Stimulated activated CD4-positive, alpha-beta T cell treated with anti-CD3 and anti-CD28 coated beads, Interleukin-12 subunit alpha, Interleukin-12 subunit beta, amount 100 ng/mL, for 24 hours (primary cell): ENCODE measurements around the gene PDE11A.
A peak's percentile ranks its signal among the peaks of the same experiment; 100 is the strongest.
"Not testable (repeated sequence)": the region's sequence is repeated elsewhere in the genome, so short reads cannot be mapped to it uniquely, and the experiment has no call there.

ENCODE experiments used
- DNase-seq, 2 experiments: peaks; one replicate each; pipeline ENCODE4 v3.0.0-alpha.2; 2020; ENCODE audit warnings: low read depth in 2 of 2

The PDE11A gene

DNA sequence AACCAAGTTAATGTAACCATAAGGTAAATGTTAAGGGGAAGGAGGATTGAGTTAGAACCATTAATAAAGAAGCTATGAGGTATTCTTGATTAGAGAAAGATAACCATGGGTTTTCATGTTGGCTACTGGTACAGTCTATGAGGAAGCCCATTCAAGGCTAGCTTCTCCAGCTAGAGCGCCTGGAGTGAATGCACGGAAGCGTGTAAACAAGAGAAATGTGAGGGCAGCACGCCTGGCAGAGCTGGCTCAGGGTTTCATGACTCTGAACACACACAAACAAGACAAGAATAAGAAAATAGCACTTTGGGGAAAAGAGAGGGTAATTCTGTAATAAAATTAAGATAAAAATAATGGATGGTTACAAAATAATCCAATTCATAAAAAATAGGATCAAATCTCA, 255.3 kb downstream of the PDE11A start:
- DNase-seq: no peak

DNA sequence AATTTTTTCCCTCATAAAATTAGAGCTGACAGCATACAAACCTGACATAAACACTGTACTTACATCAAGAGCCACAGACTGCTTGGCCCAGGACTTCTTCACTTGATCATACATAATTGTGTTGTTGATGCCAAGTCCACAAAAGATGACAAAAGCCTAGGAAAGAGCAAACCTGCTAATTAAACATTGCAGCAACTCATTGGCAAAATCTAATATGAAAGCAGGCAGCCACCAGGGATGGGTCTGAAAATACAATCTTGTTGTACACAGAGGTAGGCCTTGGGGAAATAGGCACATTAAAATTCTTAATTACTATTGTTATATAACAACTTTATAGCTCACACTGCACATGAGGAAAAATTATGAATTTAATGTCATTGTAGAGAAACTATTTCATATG, 255.8 kb downstream of the PDE11A start:
- DNase-seq: no peak

DNA sequence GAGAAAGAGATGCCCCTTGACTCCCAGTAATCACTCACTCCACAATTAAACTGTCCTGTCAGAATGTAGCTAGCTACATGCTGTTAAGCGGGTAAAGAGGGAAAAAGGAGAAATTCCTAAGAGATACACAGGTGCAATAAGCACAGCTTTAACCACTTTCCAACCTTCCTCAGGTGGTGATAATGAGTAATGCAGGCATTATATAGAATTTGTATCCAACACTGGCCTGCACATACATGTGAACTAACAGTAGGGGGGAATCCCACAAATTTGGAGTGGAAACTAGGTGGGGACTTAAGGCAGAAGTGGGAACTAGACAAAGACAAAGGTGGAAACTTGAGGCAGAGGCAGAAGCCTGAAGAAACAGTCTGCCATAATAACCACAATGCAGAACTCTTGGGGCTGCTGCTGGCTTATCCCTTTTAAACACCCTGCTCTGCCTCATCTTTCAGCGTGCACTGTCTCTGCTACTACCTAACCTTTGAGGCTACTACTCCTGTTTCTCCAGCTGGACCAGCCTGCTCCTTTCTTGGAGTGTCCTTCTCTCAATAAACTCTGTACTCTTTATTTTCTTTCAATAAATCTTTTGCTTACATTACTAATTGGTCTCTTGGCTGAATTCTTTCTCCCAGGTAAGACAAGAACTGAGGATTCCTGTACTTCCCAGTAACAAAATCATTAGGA, 259.7 kb downstream of the PDE11A start:
- no peak for DNase-seq

DNA sequence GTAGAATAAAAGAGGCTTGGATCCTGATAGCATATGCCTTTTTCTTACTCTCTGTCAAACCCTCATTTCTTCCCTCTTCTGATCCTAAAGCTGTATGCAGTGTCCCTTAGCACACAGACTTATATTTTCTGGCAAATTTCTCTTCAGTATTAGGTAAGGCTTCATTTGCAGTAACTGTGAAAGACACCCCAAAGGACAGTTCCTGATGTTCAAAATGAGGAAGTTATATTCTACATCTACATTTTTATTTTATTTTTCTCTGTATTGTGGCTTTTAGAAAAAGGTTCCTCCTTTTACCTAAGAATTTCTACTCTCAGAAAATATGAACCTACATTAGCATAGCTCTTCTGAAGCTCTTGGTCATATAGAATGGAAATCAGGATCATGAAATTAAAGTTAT, 261.7 kb downstream of the PDE11A start:
- DNase-seq: no peak

DNA sequence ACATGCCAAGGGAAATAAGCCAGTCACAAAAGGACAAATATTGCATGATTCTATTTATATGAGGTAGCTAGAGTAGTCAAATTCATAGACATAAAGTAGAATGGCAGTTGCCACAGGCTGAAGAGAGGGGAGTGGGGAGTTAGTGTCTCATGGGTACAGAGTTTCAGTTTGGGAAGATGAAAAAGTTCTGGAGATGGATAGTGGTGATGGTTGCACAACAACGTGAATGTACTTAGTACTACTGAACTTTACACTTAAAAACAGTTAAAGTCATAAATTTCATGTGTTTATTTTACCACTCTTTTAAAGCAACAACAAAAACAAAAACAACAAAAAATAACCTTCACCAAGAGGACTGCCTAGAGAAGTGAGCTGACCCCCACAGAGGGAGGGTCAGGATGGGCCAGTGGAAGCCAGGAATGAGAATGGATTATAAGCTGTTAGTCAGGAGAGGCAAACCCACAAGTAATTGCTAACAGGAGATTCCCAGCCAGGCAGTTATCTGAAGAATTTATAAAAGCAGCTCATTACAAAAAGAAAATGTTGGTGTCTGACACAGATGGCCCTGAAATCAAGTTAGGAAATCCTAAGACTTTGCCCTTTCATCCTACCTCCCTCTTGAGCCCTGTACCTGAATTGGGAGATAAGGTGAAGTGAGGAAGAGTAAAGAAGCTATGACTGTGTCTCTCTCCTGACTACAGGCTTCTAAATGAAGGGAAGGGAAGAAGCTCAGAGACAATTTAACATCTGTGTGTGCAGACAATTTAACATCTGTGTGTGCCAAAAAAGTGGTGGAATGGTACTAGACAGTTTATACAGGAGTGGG, 263.4 kb downstream of the PDE11A start:
- DNase-seq: no peak

DNA sequence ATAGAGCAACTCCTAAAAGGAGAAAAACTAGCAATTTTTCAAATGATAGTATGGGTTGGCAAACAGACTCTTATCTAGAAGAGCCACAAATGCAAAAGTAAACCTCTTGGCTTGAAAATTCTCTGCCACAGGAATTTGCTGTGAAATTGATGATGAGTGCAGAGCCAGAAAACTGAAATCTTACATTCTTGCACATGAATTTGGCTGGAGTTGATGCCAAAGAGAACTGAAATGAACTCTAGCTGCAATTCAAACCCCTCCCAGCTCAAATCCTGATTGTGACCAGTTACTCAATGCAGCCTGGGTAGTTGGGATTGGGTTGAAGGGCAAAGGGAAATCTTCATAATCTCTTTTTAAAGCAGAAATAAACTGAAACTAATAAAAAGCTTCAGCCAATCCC, 266.6 kb downstream of the PDE11A start:
- DNase-seq: no peak

DNA sequence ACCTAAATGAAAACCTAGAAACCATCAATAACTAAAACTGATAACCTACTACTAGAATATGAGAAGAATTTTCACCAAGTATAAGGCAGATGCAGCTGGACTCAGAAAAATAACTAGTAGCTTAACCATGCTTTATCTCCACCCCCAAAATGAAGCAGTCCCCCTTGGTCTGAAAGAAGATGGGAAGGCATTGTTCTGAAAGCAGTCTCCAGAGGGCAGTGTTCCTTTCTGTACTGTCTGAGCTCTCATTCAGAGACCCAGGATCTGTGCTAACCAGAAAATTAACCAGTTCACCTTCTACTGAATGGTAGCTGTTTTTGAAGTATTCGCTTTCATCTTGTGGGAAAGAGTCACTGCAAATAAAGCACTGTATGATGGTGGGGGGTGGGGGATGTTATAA, 273.0 kb downstream of the PDE11A start:
- DNase-seq: no peak

DNA sequence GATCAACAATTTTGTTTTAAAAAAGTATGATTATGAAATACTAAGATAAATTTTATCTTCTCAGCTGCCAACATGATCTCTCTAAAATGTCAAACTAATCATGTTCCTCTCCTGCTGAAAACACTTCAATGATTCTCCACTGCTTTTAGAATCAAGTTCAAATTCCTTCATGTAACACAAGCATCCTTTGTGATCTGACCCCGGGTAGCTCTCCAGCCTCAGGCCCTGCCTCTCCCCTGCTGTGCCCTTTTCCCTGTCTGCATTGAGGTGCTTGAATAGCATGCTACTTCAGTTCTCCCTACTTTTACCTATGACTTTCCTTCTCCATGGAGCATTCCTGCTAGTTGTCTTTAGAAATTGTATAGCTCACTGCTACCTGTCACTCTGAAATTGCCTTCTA, 274.8 kb downstream of the PDE11A start:
- DNase-seq: no peak

DNA sequence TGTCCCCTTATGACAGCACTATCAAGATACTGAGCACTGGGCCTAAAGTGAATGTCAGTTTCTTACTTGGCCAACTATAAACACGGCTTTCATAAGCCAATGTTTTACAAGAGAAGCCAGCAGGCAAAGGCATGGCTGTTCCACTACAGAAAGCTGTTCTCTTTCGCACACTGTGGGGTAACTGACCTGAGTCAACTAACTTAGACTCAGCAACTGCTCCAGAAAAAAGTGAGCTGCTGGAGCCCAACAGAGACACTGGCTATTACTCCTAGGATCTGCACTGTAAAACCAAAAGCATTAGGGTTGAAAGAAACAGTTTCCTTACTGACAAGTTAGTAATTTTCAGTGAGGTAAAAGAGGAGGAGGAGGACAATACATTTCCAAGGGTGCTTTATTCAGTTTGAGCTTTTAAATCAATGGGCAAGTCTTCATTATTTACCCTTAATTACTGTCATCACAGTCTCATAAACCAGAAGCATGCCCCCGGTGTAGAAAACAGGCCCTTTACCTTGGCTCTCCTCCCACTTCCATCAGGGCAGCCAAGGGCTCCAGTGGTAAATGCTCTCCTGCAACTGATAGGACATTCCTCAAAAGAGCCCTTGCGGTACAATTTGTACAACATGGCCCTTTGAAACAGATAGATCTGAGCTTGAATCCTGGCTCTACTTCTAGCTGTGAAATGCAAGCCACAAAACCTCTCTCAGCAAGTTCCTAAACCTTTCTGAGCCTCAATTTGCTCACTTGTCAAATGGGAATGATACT, 275.7 kb downstream of the PDE11A start:
- no peak for DNase-seq

DNA sequence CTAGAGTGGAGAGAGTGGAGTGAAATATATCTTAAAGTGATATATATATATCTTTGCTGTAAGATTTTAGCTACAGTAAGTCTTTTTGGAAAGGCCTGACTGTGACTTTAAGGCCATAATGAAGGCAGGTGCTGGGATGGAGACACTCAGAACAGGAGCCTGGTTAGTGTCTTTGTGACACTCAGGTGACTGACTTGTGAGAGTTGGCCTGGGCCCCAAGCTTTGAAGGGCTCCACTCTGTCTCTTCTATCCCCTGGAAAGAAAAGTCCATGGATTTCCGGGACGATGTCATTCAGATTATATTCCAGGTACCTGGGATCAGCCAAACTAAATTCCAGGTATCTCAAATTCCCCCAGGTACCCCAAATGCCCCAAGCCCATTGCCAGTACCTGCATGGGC, 276.6 kb downstream of the PDE11A start:
- DNase-seq: no peak

DNA sequence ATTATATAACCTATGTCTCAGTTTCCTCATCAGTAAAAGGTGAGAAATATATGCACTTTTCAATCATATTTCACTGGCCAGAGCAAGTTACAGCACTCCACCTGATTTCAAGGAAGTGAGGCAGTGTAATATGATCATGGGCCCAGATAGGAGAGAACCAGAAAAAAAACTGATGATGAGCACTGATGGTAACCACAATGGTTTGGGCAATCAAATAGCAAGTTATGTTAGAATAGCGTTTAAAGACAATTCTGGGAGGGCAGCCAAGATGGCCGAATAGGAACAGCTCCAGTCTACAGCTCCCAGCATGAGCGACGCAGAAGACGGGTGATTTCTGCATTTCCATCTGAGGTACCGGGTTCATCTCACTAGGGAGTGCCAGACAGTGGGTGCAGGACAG, 287.4 kb downstream of the PDE11A start:
- not testable (repeated sequence) for DNase-seq

DNA sequence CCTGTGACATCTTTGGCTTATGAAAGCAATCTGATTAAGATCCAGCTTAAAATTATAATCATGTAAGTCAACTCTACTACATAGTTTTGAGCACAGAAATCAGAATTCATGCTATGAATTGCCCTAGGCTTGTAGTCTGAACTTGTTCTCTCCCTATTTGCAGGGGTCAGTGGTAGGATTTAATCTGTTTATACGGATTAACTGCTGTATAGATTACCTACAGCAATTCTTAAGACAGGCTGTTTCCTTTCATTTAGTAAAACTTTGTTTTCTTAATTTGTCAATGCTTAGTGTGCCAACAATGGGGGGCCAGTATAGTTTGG, 287.9 kb downstream of the PDE11A start:
- DNase-seq: no peak

DNA sequence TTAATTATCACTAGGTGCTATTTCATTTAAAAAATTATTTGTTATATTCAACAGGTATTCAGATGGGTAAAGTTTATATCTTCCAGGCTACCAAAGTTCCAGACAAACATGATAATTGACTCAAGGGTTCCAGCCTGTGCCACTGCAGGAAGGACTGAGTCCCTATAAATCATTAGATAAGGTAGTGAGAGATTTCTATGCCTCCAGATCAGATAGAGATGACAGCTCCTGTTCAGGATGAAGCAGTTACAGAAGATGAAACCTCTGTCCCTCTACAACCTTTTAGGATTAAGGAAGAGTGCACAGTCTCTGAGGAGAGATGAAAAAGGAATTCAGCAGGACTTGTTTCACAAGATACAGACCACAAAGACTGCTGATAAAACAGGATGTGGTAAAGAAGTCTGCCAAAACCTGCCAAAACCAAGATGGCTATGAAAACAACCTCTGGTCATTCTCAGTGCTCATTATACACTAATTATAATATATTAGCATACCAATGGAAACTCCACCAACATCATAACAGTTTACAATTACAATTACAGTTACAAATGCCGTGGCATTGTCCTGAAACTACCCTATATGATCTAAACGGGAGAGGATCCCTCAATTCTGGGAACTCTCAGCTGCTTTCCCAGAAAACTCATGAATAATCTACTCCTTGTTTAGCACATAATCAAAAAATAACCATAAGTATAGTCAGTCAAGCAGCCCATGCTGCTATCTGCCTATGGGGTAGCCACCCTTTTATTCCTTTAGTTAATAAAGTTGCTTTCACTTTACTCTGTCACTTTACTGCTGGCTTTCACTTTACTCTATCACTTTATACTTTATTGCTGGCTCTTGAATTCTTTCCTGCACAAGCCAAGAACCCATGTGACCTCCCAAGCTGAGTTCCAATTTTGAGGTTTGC, 288.5 kb downstream of the PDE11A start:
- no peak for DNase-seq

DNA sequence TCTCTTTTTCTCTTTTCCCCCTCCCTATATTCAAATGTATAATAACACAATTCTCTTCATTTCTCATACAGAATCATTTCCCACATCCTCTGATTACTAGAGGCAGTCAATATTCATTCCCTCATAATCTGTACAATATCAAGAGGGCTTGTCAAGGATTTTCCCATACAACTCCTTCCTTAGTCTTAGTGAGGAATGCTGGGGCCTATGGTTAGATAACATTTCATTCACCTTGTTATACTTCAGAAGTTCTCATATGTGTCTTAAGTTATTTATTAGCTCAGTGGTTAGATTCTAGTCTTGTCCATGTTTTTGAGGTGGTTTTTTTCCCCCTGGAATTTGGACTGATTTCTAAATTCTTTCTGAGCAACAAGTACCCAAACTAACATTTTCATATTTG, 289.5 kb downstream of the PDE11A start:
- no peak for DNase-seq

DNA sequence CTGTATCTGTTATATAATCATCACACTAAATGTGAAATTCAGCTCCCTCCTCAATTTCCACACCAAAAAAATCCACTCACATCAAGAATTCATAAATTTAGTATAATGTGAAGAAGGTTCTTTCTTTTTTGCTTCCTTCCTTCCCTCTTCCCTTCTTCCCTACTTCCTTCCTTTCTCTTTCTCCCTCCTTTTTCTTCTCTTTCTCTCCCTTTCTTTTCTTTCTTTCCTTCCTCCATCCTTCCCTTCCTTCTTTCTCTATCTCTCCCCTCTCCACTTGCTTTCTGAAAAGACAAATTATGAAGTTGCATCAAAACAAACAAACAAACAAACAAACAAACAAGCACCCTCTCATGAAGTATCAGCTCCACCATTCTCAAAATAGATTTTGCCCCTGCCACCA, 290.0 kb downstream of the PDE11A start:
- no peak for DNase-seq

DNA sequence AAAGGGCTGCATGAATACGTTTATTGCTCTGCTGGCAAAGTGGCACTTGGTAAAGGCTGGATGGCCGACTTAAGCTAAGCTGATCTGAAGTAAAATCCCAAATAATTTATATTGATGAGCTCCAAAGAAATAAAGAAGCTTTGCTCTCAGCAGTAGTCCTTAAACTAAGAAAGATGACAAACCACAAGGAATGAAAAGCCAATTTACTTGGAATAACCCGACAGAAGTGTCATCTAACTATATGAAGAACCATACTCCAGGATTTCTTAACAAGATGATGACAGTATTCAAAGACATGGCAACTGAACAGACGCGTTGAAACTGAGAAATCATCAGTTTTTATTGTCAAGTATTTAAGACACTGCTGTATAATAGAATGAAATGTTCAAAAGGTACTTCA, 294.1 kb downstream of the PDE11A start:
- DNase-seq: no peak

DNA sequence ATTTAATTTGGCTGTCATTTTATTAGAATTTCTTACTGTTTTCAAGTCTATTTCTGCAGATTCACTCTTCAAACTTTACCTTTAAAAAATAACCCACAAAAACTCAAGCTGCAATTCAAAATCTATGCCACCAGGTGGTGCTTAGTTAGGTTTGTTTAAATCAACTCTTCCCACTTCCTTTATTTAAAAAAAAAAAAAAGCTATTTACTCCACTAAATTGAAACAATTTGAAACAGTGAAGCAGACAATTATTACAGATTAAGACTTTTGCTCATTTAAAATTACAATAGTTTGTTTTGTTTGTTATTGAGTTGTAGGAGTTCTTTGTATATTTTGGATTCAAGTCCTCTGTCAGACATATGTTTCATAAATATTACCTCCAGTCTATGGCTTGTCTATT, 300.0 kb downstream of the PDE11A start:
- DNase-seq: no peak

DNA sequence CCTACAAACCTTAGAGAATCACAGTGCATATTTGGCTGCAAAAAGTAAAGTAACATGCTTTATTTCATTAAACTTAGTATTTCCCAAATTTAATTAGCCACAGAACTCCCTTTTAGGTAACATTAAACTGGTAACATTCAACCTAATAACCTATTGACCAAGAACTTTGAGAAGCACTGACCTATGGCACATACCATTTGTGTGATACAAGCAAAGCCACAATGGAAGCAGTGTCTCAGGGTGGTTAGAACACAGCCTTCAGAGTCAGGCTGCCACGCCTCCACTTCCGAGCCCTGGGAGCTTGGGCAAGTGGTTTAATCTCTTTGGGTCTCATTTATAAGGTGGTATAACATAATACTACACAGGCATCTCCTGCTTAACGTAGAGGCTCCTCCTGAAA, 301.4 kb downstream of the PDE11A start:
- DNase-seq: no peak

DNA sequence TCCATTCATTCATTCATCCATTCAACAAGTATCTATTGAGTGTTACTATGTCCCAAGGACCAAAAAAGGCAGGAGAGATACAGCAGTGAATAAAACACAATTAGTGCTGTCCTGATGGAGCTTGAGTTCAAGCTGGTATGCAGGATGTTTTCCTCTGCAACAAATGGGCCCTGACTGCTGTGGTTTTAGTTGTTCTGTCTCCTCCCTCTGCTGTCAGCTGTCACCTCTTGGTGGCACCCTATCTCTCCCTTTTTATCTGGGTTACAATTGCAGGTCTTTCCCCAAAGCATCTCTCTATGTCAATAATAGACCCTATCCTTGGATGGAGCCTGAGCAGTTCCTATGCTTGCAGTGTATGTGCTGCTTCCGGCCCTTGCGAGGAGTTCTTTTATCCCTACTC, 304.8 kb downstream of the PDE11A start:
- no peak for DNase-seq

DNA sequence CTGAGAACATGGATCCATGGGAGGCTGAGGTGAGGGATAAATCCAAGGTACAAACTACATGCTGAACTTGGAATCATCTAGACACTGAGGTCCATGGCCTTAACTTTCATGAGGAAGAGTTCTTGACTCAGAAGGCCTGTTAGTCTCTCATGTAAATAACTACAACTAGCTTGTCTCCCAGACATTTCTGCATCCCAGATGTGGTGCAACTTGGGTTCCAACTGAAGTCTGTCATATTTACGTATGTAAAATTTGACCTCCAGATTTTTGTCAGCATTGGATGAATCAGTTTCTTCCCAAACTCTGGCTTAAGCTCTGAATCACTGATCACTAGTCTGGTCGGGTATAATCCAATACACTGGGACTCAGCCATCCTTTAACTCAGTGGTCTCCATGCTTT, 306.9 kb downstream of the PDE11A start:
- DNase-seq: no peak

DNA sequence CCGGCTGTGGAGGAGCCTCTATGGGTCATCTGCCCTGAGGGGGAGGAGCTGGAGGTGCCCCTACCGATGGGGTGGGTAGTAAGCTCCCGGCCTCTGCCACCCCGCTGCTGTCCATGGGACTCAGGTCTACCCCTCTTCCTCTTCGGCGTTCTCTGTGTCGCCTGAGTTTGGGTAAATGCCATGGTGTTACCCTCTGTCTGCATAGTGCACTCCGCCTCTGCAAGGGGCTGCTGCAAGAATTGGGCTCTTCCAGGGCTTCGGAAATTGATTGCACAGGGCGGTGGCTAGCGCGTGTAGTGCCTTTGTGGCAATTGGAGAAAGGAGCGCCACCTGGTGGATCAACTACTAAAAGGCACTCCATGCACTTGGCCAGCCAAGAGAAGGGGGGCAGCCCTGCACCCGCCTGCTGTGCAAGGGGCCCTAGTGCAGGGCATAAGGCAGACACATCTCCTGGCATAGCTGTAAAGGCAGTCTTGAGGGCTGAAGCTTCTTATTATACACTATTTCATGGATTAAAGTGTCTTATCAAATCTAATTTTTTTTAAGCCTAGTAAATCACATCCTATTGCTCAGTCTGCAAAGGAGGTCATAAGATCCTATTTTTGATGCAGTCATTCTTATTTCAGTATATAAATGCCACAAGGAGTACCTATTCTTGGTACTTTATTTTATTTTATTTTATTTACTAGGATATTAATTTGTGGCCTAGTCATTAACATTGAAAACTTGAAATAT, 308.9 kb downstream of the PDE11A start:
- DNase-seq: peak; percentile 47 to 76
